ENCODE results near the gene AIPL1.

AIPL1 gene, protein sequence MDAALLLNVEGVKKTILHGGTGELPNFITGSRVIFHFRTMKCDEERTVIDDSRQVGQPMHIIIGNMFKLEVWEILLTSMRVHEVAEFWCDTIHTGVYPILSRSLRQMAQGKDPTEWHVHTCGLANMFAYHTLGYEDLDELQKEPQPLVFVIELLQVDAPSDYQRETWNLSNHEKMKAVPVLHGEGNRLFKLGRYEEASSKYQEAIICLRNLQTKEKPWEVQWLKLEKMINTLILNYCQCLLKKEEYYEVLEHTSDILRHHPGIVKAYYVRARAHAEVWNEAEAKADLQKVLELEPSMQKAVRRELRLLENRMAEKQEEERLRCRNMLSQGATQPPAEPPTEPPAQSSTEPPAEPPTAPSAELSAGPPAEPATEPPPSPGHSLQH

DNA sequence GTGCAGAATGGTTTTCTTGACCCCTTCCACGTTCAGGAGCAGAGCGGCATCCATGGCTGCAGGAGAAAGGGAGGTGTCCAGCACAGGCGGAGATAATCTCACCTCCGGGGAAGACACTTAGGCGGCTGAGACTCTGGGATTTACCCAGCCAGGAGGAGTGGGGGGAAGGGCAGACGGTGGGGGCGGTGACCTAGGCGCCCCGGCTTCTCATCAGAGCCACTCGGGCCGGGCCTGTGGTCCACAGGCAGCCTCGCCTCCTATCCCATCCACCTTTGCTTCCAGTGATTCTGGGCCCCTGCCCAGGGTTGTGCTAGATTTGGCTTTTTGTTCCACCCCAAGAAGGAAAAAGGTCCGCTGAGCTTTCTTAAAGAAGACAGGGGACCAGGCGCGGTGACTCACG lies at the start of gene AIPL1:
Gene AIPL1, minus strand, starts transcription at position 71 of the 400 bp plus-strand sequence. Its CDS starts 17 bp downstream, at position 54.
- no peak for TF ChIP-seq GATA3 (IDR thresholded peaks at IDR 0.05; ENCODE audit: low read depth, low read length)
- TF ChIP-seq GATA2 (IDR thresholded peaks at IDR 0.05; ENCODE audit: low read depth, low read length): no peak

- TF ChIP-seq GATA2 (IDR thresholded peaks at IDR 0.05; ENCODE audit: low read depth, low read length): no peak
- TF ChIP-seq GATA3 (IDR thresholded peaks at IDR 0.05; ENCODE audit: low read depth, low read length): no peak
Measured at GRCh38 chr17:6483507-6483906, 48.6 kb upstream of the AIPL1 start.

GRCh38 chr17:6482105-6482455 lies 47.2 kb upstream of the AIPL1 start:
- TF ChIP-seq GATA2 (IDR thresholded peaks at IDR 0.05; ENCODE audit: low read depth, low read length) (no peak), GATA3 (IDR thresholded peaks at IDR 0.05; ENCODE audit: low read depth, low read length) (no peak)

- TF ChIP-seq GATA3 (IDR thresholded peaks at IDR 0.05; ENCODE audit: low read depth, low read length) (no peak), GATA2 (IDR thresholded peaks at IDR 0.05; ENCODE audit: low read depth, low read length) (no peak)
Measured at GRCh38 chr17:6480303-6480675, 45.4 kb upstream of the AIPL1 start.

DNA sequence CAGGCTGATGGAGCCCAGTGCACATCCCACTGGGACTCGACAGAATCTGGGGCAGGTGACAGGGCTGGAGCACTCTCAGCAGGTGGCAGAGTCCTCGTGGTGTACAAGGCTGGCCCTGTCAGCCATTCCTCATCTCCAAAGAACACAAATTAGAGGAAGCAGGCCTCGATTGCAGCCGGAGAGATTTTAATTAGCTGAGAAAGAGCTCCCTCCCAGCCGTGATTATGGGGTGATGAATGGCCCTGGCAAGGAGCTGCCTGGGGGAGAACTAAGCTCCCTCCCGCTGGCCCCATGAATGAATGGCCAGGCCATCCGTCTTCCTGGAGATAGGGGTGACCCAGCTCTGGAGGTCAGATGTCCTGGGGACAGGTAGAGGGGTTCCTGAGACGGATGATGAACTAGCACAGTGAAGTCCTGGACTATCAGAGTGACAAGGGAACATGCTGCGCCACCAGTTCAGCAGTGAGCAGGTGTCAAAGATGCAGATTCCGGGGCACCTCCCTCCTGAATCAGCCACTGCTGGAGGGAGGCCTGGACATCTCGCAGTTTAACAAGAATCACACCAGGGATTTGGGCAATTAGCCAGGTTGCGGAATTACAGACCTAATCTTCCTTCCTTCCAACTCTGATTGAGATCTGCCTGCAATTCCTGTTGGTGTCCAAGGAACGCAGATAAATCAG lies 44.8 kb upstream of the AIPL1 start:
- TF ChIP-seq GATA3 (IDR thresholded peaks at IDR 0.05; ENCODE audit: low read depth, low read length) (no peak), GATA2 (IDR thresholded peaks at IDR 0.05; ENCODE audit: low read depth, low read length) (no peak)

DNA sequence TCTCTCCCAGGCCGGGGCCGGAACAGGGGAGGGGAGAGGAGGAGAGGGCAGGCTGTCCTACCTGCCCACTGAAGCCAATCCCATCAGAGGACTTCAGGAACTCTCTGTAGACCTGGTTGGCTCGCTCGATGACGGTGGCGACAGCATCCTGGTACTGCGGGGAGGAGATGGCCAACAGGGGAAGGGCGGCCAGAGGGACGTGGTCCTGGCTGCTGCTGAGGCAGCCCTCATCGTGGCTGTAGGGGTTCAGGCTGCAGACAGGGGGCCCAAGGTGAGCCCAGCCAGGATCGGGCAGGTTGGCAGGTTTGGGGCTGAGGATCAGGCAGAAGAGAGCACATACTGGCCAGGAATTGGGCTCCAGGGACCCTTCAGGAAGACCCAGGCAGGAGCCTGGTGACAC lies 43.6 kb upstream of the AIPL1 start:
- TF ChIP-seq GATA3 (IDR thresholded peaks at IDR 0.05; ENCODE audit: low read depth, low read length) (no peak), GATA2 (IDR thresholded peaks at IDR 0.05; ENCODE audit: low read depth, low read length) (no peak)

GRCh38 chr17:6477831-6478383 lies 43.0 kb upstream of the AIPL1 start:
- no peak for TF ChIP-seq GATA3 (IDR thresholded peaks at IDR 0.05; ENCODE audit: low read depth, low read length)

DNA sequence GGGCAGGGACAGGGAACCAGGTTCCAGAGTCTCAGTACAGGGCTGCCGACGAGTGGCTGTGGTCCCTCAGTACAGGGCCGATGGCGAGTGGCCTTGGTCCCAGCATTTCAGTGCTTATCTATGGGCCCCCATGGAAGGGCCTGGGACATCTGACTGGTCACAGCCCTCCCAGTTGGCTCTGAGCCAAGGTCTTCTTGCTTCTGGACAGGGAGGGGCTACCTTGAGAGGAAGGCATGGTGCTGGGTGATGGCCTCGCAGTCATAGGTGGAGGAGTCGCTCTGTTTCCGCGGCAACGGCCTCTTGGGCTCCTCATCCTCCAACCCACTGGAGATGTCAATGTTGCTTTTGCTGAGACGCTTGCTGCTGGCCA lies 41.9 kb upstream of the AIPL1 start:
- no peak for TF ChIP-seq GATA3 (IDR thresholded peaks at IDR 0.05; ENCODE audit: low read depth, low read length)
- TF ChIP-seq GATA2 (IDR thresholded peaks at IDR 0.05; ENCODE audit: low read depth, low read length): no peak

- TF ChIP-seq GATA3 (IDR thresholded peaks at IDR 0.05; ENCODE audit: low read depth, low read length) (no peak), GATA2 (IDR thresholded peaks at IDR 0.05; ENCODE audit: low read depth, low read length) (no peak)
Measured at GRCh38 chr17:6476076-6476809, 41.3 kb upstream of the AIPL1 start.

GRCh38 chr17:6475411-6475810 lies 40.5 kb upstream of the AIPL1 start:
- TF ChIP-seq GATA2 (IDR thresholded peaks at IDR 0.05; ENCODE audit: low read depth, low read length): no peak
- TF ChIP-seq GATA3 (IDR thresholded peaks at IDR 0.05; ENCODE audit: low read depth, low read length): no peak

DNA sequence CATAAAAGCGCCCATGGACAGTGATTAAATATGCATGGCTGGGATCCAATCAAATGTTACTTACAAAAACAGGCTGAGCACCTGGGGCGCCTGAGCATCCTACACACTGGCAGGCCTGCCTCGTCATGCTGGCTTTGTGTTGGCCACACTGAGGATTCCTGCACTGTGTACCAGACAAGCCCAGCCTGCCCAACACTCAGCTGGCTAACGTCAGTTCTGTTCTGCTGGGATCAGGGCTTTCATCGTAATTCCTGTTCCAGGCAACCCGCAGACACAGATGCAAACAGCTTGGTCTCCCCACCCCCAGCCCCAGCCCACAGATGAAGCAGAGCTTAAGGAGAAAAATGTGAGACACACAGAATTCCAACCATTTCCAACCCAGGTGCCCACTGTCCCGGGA lies 40.0 kb upstream of the AIPL1 start:
- TF ChIP-seq GATA3 (IDR thresholded peaks at IDR 0.05; ENCODE audit: low read depth, low read length) (no peak), GATA2 (IDR thresholded peaks at IDR 0.05; ENCODE audit: low read depth, low read length) (no peak)

DNA sequence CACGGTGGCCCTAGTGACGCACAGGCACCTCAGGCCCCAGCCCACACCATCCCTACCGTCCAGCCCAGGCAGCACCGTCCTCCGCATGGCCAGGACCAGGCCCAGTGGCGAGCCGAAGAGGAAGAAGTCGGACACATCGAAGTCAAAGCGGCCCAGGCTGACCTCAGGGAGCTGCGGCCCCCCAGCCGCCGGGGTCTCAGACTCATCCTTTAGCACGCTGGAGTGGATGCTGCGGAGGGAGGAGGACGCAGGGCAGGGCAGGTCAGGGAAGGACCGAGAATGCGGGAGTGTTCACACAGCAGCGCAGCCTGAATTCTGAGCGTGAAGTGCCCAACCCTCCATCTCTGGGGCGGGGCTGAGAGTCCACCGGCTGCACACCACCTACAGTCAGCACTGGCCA lies 39.5 kb upstream of the AIPL1 start:
- no peak for TF ChIP-seq GATA3 (IDR thresholded peaks at IDR 0.05; ENCODE audit: low read depth, low read length)
- no peak for TF ChIP-seq GATA2 (IDR thresholded peaks at IDR 0.05; ENCODE audit: low read depth, low read length)

- TF ChIP-seq GATA3 (IDR thresholded peaks at IDR 0.05; ENCODE audit: low read depth, low read length): no peak
- no peak for TF ChIP-seq GATA2 (IDR thresholded peaks at IDR 0.05; ENCODE audit: low read depth, low read length)
Measured at GRCh38 chr17:6473128-6473767, 38.3 kb upstream of the AIPL1 start.

DNA sequence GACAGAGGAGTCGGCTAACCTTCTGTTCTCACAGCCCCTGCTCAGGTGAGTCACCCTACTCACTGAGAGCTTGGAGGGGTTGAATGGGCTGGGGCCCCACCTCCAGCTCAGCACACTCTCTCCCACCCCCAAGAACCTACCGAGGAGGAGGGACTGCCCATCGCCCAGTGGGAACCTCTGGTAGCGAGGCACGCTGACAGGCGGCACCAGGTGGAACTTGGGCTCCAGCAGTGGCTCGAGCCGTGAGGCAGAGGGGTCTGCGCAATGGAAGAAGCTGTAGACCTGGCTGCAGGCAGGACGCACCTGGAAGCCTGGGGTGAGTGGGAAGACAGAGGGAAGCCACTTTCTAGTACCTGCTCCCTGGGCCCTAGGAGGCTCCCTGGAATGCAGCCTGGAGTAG lies 37.6 kb upstream of the AIPL1 start:
- no peak for TF ChIP-seq GATA2 (IDR thresholded peaks at IDR 0.05; ENCODE audit: low read depth, low read length)
